Common myeloid progenitor, CD34-positive (primary cell): ENCODE measurements around the gene GBX1.
A peak's percentile ranks its signal among the peaks of the same experiment; 100 is the strongest.

Experiments used
- CTCF ChIA-PET: fragments of 350-600 bp; sonication (Branson Sonifier 250); formaldehyde crosslinking; loops from one replicate; lab custom pipeline; 2021; ENCODE audit warnings: antibody characterized with exemption; lab: Charles Lee
- POLR2A ChIA-PET: fragments of 350-600 bp; sonication (Branson Sonifier 250); formaldehyde crosslinking; loops from one replicate; lab custom pipeline; 2021; ENCODE audit warnings: antibody characterized with exemption; lab: Charles Lee
- DNase-seq, 3 donors: peaks; one replicate each; pipeline versions ENCODE4 v3.0.0 to v3.0.0-alpha.2; 2013
- H3K27ac ChIP-seq, 2 experiments: 1 replicate in 1 of 2; 2 replicates in 1 of 2; pipeline ENCODE4 v1.7.0; 2013; ENCODE audit warnings: inconsistent platforms in 2 of 2, low read length in 2 of 2, mild to moderate bottlenecking in 2 of 2, low read depth in 1 of 2, moderate library complexity in 1 of 2; ENCODE audit not compliant: severe bottlenecking in 2 of 2, insufficient read depth in 1 of 2, poor library complexity in 1 of 2
- H3K27me3 ChIP-seq, 5 experiments: replicated peaks in 2 of 5; 1 replicate in 3 of 5; 2 replicates in 2 of 5; pipeline versions ENCODE4 v1.6.1 to v1.7.0; 2013; ENCODE audit warnings: low read length in 4 of 5, mild to moderate bottlenecking in 2 of 5, moderate library complexity in 2 of 5, inconsistent platforms in 1 of 5; ENCODE audit not compliant: insufficient read depth in 5 of 5, control insufficient read depth in 4 of 5
- H3K36me3 ChIP-seq, 4 experiments: 1 replicate in 2 of 4; 2 replicates in 2 of 4; pipeline versions ENCODE4 v1.6.1 to v1.7.0; 2013; ENCODE audit warnings: low read length in 3 of 4, control low read depth in 1 of 4, mild to moderate bottlenecking in 1 of 4; ENCODE audit not compliant: control insufficient read depth in 4 of 4, insufficient read depth in 4 of 4
- H3K4me1 ChIP-seq, 4 experiments: 1 replicate in 3 of 4; 2 replicates in 1 of 4; pipeline versions ENCODE4 v1.6.1 to v1.7.1; 2013; ENCODE audit warnings: low read length in 3 of 4, mild to moderate bottlenecking in 3 of 4, control low read depth in 1 of 4, inconsistent platforms in 1 of 4, moderate library complexity in 1 of 4; ENCODE audit not compliant: control insufficient read depth in 4 of 4, insufficient read depth in 4 of 4; ENCODE audit errors: control extremely low read depth in 1 of 4
- H3K4me3 ChIP-seq, 7 experiments: 1 replicate in 4 of 7; 2 replicates in 3 of 7; pipeline versions ENCODE4 v1.5.1 to v1.7.0; 2013; ENCODE audit warnings: mild to moderate bottlenecking in 7 of 7, low read length in 6 of 7, moderate library complexity in 6 of 7, inconsistent platforms in 2 of 7, low read depth in 2 of 7, control low read depth in 1 of 7; ENCODE audit not compliant: insufficient read depth in 4 of 7, control insufficient read depth in 1 of 7; ENCODE audit errors: extremely low read depth in 1 of 7
- H3K9me3 ChIP-seq, 5 experiments: 1 replicate in 4 of 5; 2 replicates in 1 of 5; pipeline versions ENCODE4 v1.6.1 to v1.7.1; 2013; ENCODE audit warnings: low read length in 4 of 5, mild to moderate bottlenecking in 2 of 5, inconsistent platforms in 1 of 5, low read depth in 1 of 5, moderate library complexity in 1 of 5; ENCODE audit not compliant: control insufficient read depth in 4 of 5, insufficient read depth in 2 of 5; ENCODE audit errors: control extremely low read depth in 1 of 5
- WGBS: methylation state at CpG from one replicate; pipeline ENCODE4 v1.1.5; 2013; ENCODE audit not compliant: insufficient coverage; 5-methylcytosine and 5-hydroxymethylcytosine counted together

Gene GBX1

DNA sequence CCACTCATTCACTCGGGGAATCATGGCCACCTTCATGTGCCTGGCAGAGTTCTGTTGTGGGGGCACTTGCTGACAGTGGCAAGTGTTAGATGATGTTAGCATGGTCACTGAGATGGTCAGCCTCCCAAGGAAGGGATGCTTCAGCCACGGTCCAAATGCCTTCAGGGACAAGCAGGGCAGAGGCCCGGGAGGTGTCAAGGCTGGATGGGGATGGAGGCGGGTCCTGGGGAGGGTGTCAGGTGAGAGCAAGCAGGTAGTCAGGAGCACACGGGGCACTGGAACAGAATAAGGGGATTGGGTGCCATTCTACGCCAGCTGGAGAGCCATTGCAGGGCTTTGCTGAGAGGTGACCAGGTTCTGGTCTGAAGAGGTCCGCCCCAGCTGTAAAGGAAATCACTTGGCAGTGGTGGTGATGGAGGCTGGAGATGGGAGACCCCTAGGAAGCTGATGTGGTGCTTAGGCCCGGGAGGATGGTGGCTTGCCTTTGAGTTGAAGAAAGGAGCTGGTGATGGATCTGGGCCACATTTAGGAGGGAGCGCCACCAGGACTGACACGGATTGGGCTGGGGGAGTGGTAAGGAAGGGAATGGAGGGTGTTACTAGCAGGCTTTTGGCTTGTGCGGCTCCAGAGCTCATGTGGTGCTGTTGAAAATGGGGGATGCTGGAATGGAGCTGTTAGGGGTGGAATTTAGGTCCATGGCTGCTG, 57.1 kb downstream of the GBX1 start:
- 89% methylated on average over 10 of the region's 11 CpGs for WGBS
- Histone ChIP-seq H3K4me3 (no peak overlapping the region), H3K9me3 (no peaks in the 10 kb centered on the region), H3K27me3 (peaks cover 0 to 15% (median 3%) of the 10 kb centered on the region in 5 experiments), H3K4me1 (peaks cover 0 to 17% (median 7%) of the 10 kb centered on the region in 4 experiments), H3K27ac (no peak overlapping the region), H3K36me3 (peaks cover 0 to 13% (median 5%) of the 10 kb centered on the region in 4 experiments)
- DNase-seq = no peak
- CTCF ChIA-PET = interaction anchor here (0.8 to 6.5 kb wide), 26 partner anchors 9 to 212 kb away, joined by 3 to 219 read pairs (median 4); partner anchors contain the start of genes ABCB8, AGAP3, ATG9B and FASTK
- POLR2A ChIA-PET = interaction anchor here (1.1 to 1.3 kb wide), 2 partner anchors 23 to 50 kb away, joined by 3 read pairs; no protein-coding TSS in a partner anchor

DNA sequence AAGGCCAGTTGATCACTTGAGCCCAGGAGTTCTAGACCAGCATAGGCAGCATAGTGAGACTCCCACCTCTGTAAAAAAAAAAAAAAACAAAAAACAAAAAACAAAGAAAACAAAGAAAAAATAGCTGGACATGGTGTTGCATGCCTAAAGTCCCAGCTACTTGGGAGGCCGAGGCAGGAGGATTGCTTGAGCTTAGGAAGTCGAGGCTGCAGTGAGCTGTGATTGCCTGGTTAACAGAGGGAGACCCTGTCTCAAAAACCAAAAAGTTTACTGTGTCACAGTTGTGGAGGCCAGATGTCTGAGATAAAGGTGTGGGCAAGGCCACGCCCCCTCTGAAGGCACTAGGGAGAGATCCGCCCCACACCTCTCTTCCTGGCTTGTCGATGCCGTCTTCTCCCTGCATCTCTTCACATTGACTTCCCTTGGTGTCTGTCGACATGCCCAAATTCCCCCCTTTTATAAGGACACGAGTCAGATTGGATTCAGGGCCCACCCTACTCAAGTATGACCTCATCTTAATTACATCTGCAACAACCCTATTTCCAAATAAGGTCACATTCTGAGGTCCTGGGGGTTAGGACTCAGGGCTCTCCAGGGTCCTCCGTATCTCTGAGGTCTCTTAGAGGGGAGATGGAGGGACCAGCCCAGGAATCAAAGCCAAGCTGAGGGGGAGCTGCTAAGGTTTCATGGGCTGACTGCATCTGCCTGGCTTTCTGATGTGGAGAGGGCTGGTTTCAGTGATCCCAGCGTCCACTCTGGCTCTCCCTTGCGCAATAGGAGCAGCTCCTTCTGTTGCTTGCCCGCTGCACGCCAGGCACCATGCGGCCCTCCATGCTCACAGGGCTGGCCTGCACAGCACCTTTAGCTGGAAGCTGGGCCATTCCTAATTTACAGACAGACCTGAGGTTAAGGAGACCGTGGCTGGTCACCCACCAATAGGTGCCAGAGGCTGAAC, 58.1 kb downstream of the GBX1 start:
- no peak overlapping the region for H3K27ac ChIP-seq
- peaks cover 0 to 25% (median 10%) of the 10 kb centered on the region in 4 experiments for H3K4me1 ChIP-seq
- WGBS = 96% methylated on average over 14 of the region's 15 CpGs
- no peak overlapping the region for H3K4me3 ChIP-seq
- ChIA-PET CTCF (interaction anchor here (0.7 to 6.5 kb wide), 20 partner anchors 11 to 242 kb away, joined by 3 to 219 read pairs (median 6); partner anchors contain the start of genes ABCB8, AGAP3, FASTK and TMUB1), POLR2A (interaction anchor here (1.1 to 1.3 kb wide), 2 partner anchors 22 to 49 kb away, joined by 3 read pairs; no protein-coding TSS in a partner anchor)
- peaks cover 0 to 13% (median 3%) of the 10 kb centered on the region in 5 experiments for H3K27me3 ChIP-seq
- no peak for DNase-seq
- H3K9me3 ChIP-seq = no peaks in the 10 kb centered on the region
- peaks cover 0 to 13% (median 7%) of the 10 kb centered on the region in 4 experiments for H3K36me3 ChIP-seq

- Histone ChIP-seq H3K36me3 (peaks cover 0 to 4% (median under 1%) of the 10 kb centered on the region in 4 experiments), H3K4me3 (no peak overlapping the region), H3K27ac (no peak overlapping the region), H3K27me3 (no peaks in the 10 kb centered on the region), H3K4me1 (peaks cover 0 to 26% (median 10%) of the 10 kb centered on the region in 4 experiments), H3K9me3 (no peaks in the 10 kb centered on the region)
- CTCF ChIA-PET = interaction anchor here (0.8 to 6.5 kb wide), 11 partner anchors 10 to 145 kb away, joined by 3 to 219 read pairs (median 5); partner anchors contain the start of genes AGAP3 and TMUB1
- 100% methylated on average over 7 of the region's 10 CpGs for WGBS
- POLR2A ChIA-PET = interaction anchor here (1.1 kb wide), 1 partner anchor 9 kb away, joined by 4 read pairs; no protein-coding TSS in a partner anchor
- DNase-seq = no peak
Observed at GRCh38 chr7:151107882-151108281, 59.6 kb downstream of the GBX1 start.

DNA sequence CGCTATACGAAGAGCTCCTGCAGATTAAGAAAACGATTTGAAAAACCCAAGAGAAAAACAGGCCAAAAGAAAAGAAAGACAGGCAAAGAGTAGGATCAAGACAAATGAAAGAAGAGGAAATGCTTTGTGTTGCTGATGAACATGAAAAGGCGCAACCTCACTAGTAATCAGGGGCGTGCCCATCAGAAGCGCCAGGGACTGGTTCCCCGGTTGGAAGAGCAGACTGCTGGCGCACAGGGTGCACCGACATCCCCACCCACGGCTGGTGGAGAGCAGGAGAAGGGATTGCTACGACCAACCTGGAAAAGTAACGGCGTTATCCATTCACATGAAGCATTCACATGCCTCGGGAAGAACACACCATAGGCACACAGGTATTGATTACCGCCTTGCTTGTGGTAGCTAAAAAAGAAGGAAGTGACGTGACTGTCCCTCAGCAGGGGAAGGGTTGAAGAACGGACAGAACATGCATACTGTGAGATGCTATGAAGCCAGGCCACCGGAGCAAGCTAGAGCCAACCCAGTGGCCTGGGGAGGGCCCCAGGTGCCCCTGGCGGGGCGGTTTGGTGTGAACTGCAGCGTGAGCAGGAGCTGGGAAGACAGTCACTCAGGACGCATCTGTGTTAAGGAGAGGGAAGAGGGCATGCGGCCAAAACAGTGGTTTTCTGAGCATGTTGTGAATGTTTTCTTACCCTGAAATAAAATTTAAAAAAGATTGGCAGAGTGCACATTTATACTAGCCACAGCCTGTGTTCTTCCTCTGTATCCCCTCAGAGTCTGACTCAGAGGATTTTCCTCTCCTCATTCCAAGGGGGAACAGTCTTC, 62.9 kb downstream of the GBX1 start:
- Histone ChIP-seq H3K9me3 (no peaks in the 10 kb centered on the region), H3K27me3 (no peaks in the 10 kb centered on the region), H3K4me1 (peaks cover 0 to 25% (median 12%) of the 10 kb centered on the region in 4 experiments), H3K36me3 (peaks cover 0 to 4% (median 0%) of the 10 kb centered on the region in 4 experiments), H3K4me3 (peak overlapping the region in 1 of 7 experiments; percentile 42), H3K27ac (peak overlapping the region in 1 of 2 experiments; percentile 4)
- DNase-seq = peak; percentile 39 to 84 (median 79)
- CTCF ChIA-PET = interaction anchor here (0.6 to 5.2 kb wide), 10 partner anchors 8 to 1416 kb away, joined by 3 to 72 read pairs (median 4); no protein-coding TSS in a partner anchor
- POLR2A ChIA-PET = interaction anchor here (0.6 to 2.0 kb wide), 2 partner anchors 16 to 49 kb away, joined by 3 to 11 read pairs; no protein-coding TSS in a partner anchor
- 61% methylated on average over 22 of the region's 23 CpGs for WGBS

DNA sequence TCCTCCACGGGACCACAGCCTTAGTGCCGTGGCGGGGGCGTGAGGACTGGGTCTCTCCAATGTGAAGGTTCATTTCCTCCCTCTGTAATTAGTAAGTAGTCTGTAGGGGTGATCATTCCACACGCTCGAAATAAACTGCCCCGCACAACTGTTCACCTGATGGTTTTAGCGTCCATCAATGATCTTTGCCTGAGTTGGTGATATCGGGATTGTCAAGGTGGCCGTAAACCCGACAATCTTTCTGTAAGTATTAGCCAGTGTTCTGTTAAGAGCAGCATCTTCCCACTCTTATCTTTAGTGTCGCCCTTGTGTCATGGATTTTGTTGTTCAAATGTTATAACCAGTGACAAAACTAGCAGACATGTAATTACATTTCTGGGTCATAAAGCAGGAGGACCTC, 63.5 kb downstream of the GBX1 start:
- peaks cover 0 to 4% (median 0%) of the 10 kb centered on the region in 4 experiments for H3K36me3 ChIP-seq
- POLR2A ChIA-PET = interaction anchor here (1.1 to 1.3 kb wide), 2 partner anchors 14 to 94 kb away, joined by 3 read pairs; no protein-coding TSS in a partner anchor
- WGBS = 97% methylated on average over 11 of the region's 12 CpGs
- H3K27me3 ChIP-seq = no peaks in the 10 kb centered on the region
- no peak overlapping the region for H3K4me3 ChIP-seq
- no peak overlapping the region for H3K27ac ChIP-seq
- DNase-seq = no peak
- H3K9me3 ChIP-seq = no peaks in the 10 kb centered on the region
- CTCF ChIA-PET = interaction anchor here (0.6 to 5.2 kb wide), 7 partner anchors 9 to 352 kb away, joined by 3 to 72 read pairs (median 4); no protein-coding TSS in a partner anchor
- peaks cover 0 to 25% (median 12%) of the 10 kb centered on the region in 4 experiments for H3K4me1 ChIP-seq
